Stimulated activated CD4-positive, alpha-beta T cell treated with anti-CD3 and anti-CD28 coated beads, Interleukin-2, amount 100 ng/mL, for 4 hours (primary cell): ENCODE results near the gene SOST.
A peak's percentile ranks its signal among the peaks of the same experiment; 100 is the strongest.

Experiments
- DNase-seq: peaks from one replicate; pipeline ENCODE4 v3.0.0-alpha.2; 2020; ENCODE audit warnings: low read depth

Gene SOST

DNA sequence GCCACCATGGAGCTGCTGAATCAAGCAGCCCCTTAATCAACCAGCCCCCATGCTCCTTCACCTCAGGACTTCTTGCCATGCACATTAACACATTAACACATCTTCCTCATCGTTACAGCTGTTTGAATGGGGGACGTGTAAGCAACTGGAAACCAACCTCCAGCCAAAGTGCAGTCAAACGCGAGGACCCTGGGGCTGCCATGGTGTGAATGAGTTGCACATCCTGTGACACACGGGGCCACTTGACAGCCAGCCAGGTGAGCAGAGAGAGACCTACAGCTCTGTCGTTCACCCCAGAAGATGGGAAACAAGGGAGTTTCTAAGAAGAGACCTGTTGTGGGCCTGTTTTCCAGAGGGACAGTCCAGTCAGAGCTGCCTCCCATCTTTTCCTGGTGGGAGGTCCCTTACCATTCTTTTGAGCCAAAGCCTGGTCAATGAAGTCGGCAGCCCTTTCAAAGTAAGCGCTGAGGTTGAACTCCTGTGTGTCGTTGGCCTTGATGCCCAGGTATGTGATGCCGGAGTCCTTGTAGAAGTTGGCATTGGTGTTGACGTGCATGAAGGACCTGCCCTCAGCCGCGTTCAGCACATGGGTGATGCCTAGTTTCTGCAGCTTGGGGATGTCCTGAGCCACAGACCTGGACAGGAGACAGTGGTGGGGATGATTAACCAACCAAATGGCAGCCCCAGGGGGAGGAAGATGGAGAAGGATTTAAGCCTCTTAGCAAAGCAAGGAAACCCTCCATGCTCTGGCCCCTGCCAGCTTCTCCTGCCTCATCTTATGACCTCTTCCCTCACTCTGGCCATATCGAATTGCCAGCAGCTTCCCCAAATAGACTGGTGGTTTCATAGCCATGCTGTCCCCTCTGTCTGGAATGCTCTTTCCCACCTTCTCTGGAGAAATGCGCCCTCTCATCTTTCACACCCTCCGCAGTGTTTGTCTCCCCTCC lies 16.0 kb upstream of the SOST start:
- DNase-seq = no peak

DNA sequence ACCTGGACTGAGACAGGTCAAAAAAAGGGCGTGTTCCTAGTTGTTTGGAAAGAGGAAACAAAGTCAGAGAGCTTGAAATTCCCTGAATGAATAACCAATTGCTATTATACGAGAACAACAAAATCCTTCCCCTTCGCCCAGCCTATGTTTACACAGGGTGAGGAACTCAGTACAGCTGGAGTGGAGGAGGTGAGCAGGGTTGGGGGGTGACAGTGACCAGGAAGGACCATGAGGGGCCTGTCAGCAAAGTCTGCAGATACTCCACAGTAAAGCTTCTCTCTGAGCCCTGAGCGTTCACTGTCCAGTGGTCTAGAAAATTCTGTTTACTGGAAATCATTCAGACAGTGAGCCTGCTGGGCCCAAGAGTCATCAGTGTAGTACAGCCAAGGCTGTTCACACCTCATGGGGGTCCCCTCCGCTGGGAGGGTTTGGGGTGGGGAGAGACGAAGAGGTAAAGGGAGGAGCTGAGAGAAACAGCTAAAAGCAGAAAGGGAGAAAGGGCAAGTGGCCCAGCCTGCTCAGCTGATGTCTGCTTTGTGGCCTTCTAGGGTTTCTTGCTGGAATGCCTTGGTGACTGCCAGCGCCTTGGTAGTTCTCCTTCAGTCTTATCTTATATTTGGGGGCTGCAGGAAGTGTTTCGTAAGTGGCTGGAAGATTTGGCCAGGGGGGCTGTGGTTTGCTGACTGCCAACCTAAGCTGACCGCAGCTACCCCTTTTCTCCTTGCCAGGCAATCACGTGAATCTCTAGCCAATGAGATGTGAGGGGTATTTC lies 14.5 kb upstream of the SOST start:
- DNase-seq = no peak

DNA sequence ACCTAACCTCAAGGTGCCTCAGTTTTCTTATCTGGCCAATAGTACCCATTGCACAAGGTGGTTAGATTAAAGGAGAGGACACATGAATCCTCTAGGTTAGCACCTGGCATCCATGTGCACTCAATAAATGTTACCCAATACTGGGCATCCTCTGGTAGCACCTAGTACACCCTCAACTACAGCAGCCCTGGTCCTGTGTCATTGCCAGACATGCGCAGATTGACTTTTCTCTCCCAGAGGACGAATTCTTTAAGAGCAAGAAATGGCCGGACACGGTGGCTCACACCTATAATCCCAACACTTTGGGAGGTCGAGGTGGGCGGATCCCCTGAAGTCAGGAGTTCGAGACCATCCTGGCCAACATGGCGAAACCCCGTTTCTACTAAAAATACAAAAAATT lies 12.9 kb upstream of the SOST start:
- DNase-seq = no peak

GRCh38 chr17:43770957-43771356 lies 12.4 kb upstream of the SOST start:
- no peak for DNase-seq

DNA sequence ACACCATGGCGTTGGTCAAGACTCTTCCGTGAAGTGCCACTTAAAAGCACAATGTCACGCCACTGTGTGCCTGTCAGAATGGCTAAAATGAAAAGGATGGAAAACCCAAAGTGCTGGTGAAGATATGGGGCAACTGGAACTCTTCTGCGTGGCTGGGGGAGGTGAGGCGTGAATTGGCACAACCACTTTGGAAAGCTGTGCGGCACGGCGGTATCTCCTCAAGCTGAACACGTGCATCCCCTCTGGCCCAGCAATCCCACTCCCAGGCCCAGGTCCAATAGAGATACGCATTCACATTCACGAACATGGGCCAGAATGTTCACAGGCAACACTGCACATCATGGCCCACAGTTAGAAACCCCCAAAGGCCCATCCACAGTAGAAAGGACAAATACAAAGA lies 11.3 kb upstream of the SOST start:
- DNase-seq = no peak

- DNase-seq = no peak
Measured at GRCh38 chr17:43769426-43769825, 10.8 kb upstream of the SOST start.

- DNase-seq = no peak
Measured at GRCh38 chr17:43768943-43769342, 10.4 kb upstream of the SOST start.

DNA sequence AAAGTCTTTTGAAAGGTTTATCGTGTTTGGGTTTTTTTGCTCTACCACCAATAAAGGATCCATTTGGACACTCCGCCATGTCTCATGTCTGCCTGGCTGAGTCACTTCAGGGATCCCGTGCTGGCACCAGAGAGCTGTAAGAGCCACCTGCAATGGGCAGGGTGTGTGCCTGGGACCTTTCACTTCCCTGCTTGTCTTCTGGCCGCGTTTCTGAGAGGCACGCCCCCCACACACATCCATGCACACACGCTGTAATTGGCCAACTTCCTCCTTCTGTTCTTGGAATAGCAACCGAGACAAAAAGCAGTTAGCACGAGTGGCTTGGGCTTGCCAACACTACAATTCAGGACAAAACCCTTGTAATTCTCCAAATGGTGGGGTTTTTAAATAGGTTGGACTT lies 9.8 kb upstream of the SOST start:
- DNase-seq = no peak

DNA sequence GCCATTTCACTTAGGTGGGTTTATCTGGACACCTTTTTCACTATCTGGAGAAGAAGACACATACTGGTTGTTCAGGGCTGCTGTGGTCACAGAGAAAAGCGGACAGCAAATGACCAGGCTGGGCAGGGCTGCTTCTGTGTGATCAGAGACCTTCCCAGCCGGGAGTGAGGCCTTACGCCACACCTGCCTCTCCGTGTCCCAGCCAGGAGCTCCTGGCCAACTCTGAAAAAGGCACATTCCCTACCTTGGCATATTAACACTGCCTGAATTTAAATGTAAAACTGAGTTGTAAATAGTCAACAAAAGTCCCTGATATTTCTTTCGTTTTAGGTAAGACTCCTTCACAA lies 9.1 kb upstream of the SOST start:
- DNase-seq = no peak

- DNase-seq = no peak
Measured at GRCh38 chr17:43767053-43767712, 8.6 kb upstream of the SOST start.

DNA sequence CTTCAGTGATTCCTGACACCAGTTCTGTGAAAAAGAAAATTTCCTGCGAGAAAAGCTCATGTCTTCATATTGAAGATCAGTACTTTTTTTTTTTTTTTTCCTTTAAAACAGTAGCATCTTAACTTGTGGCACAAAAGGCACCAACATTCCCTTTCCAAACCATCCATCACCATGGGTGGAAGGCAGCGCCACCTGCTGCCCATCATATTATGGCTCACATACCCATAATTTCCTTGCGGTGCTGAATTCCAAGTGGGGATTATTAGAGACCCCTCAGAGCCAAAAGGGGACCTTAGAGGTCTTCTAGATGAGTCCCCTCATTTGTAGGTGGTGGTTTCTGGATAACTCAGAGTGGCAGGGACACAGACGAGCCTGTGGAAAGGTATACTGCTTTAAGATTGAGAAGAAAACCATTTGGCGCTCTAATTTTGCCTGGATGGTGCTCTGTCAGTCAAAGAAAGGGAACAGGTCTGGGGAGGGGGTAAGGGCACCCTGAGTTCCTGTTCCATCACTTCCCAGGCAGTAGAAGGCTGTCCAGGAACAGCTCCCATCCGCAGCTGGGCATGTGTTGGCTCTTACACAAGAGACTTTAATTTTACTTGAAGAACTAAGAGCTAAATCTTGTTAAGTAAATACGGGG lies 7.9 kb upstream of the SOST start:
- DNase-seq = peak; percentile 23

DNA sequence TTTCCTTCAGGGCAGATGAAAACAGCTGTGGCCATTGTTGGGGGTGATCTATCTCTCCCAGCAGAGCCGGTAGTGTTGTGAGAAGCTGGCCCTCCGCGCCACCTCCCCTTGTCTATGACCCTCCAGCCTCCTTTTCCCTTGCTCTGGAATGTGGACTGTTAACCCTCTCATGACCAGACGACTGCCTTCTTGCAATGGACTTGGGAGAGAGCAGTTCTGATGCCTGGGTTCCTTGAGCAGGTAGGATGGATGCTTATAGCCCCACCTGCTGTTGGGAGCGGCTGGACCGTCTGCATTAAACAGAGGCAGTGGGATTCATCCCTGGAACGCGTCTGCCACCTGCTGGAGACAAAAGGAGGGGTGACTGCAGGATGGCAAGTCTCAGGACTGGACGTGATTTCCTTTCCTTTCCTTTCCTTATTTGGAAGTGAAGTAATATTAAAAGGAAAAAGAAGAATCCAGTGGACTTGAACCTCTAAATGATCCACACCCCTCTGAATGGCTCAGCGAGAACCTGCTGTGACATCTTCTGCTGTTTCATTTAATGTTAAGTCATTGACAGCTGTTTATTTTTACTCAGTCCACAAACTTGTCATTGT lies 1.8 kb upstream of the SOST start:
- peak; percentile 78 for DNase-seq

DNA sequence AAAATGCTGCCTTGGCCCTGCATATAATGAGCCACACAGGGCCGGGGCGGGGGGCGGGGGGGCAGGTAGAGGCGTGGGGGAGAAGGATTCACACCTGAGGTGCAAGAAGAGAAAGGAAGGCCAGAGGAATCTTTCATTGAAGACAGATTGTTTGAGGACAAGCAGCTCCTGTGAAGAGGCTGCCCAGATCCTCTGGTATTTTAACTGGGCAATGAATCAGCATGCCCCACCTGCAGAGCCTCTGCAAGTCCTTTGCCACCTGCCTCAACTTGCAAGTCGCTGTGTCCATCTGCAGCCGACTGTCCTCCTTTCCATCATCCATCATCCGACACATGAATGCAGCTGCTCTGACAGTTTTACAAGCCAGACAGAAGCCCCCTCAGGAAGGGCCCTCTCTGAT lies 1.2 kb upstream of the SOST start:
- DNase-seq = no peak

DNA sequence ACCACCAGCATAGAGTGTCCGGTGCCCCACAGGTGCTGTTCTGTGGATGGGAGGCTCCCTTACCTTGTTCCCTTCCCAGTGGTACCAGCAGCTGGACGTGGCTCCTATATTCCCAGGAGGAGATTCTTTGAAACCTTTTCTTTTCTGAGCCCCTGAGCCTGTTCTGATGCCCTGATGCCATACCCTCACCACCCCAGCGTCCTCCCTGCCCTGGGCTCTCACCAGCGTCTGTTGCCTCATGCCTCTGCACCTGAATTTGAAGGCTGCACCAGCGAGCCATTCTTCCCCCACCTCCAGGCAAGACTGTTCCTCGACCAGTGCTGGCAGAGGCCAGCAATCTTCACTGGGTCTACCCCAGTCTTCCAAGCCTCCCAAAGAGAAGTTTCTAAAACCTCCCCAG lies 505 bp downstream of the SOST start:
- DNase-seq = no peak

DNA sequence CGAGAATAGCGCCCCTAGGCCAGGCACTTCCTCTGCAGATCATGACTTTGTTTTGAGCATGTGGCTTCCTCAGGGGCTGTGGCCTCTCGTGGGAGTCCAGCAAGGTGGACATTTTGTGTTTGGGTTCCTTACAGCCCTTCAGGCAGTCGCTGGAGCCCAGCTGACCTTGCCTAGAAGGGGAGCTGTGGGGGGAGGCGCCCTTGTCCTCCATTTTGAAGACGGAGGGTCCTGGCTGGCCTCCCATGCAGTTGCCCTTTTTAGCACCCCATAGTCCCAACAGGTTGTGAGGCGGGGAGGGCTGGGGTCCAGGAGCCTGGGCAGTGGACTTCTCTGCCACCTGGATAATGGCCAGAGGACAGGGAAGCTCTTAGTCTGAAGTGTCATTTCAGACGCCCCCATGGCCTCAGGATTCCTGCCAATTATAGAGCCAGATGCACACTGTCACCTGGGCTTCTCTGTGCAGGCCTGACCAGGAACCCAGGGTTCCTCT lies 1.4 kb downstream of the SOST start:
- DNase-seq = no peak

DNA sequence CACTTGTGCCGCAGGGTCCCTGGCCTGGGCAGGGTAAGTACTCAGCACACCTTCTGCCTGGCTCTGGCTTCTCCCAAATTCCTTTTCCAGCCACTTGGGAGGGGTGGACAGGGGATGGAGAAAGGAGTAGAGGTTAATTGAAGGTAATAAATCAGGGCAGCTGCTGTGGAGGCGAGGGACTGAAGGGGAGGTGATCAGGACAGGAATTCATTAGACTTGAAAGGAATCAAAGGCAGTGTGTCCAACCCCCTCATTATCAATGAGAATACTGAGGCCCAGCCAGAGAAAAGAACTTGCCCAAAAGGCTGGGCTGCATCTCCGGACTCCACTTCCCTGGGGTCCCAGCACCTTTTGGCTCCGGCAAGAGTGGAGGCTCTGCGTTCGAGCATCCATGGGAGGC lies 2.4 kb downstream of the SOST start:
- DNase-seq = no peak

DNA sequence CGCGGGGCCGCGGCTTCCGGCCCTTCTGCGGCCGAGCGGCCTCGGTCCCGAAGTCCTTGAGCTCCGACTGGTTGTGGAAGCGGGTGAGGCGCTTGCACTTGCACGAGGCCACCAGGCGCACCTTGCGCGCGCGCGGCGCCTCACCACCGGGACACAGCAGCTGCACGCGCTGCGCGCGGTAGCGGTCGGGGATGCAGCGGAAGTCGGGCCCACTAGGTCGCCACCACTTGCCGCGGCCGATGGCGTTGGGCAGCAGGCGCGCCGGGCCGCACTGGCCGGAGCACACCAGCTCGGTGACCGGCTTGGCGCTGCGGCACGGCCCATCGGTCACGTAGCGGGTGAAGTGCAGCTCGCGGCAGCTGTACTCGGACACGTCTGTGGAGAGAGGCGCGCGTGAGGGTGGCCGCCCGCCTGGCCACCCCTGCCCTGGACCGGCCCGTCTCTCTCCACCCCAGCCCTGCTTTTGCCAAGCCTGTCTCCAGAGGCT lies 3.2 kb downstream of the SOST start:
- DNase-seq = no peak

DNA sequence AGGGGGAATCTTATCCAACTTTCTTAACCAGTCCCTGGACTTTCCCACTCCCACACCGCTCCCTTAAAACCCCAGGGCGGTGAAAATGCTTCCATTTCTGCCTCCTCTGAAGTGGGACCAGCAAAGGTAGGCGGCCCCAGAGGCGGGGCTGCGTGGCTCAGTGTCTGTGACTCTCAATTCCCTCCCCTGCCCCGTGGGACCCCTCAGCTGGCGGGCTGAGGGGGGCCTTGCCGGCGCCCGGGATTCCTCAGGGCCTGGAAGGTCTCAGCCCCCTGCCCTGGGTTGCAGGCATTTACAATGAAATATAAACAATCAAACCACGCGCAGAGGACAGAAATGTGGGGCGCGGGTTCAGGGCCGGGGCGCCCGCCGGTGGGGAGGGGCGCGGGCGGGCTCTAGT lies 3.6 kb downstream of the SOST start:
- DNase-seq = no peak

- no peak for DNase-seq
Measured at GRCh38 chr17:43753493-43754129, 5.0 kb downstream of the SOST start.

DNA sequence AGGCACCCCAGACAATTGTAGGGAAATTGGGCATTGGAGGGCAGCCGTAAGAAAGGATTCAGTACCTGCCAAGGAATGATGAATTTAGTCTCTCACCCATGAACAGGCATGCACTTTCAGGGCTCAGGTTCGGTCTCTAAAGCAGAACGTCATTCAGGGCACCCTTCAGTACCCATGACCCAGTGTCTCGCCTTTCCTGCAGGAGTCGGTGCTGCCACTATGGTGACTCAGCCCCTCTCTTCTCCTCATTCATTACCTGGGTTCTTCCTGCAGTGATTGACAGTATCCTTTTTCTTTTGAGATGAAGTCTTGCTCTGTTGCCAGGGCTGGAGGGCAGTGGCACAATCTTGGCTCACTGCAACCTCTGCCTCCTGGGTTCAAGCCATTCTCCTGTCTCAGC lies 8.4 kb downstream of the SOST start:
- no peak for DNase-seq

DNA sequence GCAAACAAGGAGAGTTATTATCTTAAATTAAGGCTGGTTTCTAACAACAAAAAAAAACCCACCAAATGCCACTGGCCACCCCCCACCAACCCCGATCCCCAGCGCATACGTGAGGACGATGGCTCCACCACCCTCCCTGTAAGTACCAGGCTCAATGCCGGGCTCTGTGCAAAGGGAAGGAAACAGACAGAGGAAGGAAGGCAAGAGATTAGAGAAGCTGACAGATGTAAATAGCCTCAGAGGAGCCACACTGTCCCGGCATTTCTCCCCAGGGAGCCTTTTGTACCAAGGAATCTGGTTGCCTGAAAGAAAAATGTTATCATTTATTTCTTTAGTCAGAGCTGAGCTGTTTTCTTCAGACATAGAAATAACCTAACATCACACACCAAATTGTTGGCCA lies 13.1 kb downstream of the SOST start:
- no peak for DNase-seq
